HG03097 (cell line): ENCODE data around the gene LEKR1.

Source experiments
- ATAC-seq: cut with Tn5 transposase; IDR thresholded peaks from one replicate; pipeline ENCODE4 v1.9.1; 2021; ENCODE audit not compliant: unreplicated experiment, low FRiP score

Gene LEKR1

DNA sequence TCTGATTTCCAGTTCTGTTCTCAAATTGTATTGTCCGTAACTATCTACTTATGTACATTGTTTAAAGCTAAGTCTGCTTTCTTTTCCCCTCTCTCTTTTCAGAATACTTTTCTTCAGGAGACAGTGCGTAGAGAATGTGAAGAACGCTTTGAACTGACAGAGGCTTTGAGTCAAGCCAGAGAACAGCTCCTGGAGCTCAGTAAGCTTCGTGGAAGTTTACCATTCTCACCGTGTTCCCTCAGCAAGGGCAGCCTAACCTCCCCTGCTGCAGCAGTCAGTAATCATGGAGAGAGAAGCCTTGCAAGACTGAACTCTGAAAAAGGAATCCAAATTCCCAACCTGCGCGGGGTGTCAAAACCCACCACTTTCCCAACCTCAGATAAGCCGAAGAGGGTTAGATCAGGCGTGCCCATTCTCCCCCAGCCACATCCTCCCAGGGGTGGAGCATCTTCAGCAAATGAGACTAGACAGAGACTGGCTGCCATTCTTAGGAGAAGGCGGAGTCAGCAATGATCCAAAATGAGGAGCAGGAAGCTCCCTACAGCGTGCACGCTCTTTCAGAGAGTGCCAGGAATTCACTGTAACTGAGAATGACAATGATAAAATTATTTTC is 219.2 kb downstream of the LEKR1 start:
- no peak for ATAC-seq

DNA sequence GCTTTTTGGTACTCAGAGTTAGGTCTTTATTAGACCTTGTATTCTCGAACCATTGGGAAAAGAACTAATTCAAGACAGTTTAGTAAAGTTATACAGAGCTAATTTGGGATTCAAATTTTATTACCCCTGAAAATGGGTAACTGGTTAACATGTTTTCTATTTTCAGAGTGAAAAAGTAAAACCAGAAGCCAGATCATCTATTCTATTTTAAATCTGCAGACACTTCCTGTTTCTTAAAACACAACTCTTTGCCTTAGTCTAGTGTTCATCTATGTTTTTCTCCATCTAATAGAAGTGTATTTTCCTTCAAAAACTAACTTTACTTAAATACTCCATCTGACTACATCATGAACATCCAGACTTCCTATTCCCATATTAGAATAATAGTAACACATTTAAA is 220.4 kb downstream of the LEKR1 start:
- no peak for ATAC-seq

DNA sequence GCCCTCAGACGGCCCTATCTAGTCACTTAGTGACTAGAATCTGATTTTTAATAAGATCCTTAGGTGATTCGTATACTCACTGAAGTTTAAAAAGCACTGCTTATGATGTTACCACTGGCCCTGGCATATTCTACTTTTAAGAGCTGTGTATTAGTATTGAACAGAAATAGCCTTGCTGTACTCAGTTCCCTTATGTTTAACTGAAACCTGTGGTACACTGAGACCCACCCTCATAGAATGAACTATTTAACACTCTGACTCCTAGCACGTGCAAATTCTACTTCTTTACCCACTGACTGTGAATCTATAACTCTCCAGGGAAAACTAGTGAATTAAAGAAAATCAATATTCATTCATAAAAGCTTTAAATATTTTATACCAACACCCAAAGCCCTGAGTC is 224.9 kb downstream of the LEKR1 start:
- ATAC-seq, result no peak

GRCh38 chr3:157051591-157051990 is 225.4 kb downstream of the LEKR1 start:
- ATAC-seq, result no peak

DNA sequence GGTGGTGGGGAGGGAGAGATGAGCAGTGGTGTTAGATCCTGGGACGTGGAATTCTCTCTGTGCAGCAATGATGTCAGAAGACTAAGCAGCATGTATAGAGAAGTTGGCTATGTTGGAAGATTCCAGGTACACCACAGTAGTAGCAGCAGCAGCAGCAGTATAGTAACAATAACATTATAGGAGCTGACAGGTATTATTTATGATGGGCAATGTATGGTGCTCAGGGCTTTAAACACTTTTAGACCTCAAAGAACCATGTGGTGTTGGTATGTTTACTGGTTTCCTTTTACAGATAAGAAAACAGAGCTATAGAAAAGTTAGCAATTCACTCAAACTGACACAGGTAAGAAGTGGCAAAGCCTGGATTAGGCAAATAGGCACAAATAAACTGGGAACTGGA is 229.9 kb downstream of the LEKR1 start:
- ATAC-seq, result no peak

DNA sequence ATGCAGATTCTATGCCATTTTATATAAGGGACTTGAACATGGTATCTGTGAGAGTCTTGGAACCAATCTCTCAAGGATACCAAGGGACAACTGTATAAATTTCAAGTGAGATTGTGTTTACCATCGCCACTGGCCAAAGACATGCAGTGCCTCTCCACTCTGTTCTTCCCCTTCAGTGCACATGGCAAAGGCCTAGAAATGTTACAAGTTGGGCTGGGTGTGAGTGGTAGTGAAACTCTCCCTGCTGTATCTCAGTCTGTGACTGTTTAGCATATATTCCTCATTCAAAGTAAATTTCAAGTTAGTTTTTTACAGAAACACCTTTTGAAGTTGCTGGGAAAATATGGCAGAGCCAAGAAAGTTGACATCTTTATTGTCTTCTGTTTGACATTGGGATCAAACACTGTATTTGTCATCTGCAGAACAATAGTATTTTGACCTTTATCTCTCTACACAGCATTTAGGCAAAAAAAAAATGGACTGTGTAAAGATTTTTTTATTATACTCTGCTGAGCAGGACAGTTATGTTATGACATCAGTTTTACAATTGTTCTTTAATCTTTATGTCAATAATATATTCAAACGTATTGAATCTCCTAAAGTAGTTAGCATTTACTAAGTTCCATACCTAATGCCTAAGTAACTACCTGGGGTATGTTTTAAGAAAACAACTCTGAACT is 232.4 kb downstream of the LEKR1 start:
- ATAC-seq, result no peak

- no peak for ATAC-seq
Measured at GRCh38 chr3:157059181-157059580, 233.0 kb downstream of the LEKR1 start.

GRCh38 chr3:157059661-157060060 is 233.5 kb downstream of the LEKR1 start:
- ATAC-seq, result peak; percentile 51

DNA sequence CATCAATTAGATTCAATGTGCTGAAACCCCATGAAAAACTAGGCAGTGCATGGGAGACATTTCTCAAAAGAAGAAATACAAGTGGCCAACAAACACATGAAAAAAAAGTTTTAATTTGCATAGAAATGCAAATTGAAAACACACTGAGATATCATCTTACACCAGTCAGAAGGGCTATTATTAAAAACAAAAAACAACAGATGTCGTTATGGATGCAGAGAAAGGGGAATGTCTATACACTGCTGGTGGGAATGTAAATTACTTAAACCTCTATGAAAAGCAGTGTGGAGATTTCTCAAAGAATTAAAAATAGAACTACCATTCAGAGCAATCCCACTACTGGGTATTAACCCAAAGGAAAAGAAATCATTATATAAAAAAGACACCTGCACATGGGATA is 235.1 kb downstream of the LEKR1 start:
- no peak for ATAC-seq

- ATAC-seq, result no peak
Measured at GRCh38 chr3:157063469-157063868, 237.3 kb downstream of the LEKR1 start.

GRCh38 chr3:157063926-157064325 is 237.8 kb downstream of the LEKR1 start:
- ATAC-seq, result no peak

GRCh38 chr3:157064402-157064801 is 238.2 kb downstream of the LEKR1 start:
- peak; percentile 57 for ATAC-seq

DNA sequence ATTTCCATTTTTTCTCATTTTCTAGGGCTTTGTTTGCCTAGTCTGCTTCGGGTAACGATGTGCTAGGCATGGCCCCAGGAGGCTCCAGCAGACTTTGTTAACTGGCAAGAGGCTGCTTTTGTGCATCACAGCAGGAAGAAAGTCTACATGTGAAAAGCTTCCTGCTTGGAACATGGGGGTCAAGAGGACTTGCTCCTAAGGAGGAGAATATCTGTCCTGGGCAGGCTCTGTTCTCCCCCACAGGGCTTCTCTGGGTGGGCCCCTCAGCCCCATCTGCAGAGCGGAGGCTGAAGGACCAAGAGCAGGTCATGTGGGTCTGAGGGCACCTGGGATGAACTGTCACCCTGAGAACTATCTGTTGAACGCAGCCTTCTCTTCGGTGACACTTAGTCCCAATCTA is 239.0 kb downstream of the LEKR1 start:
- ATAC-seq, result no peak

GRCh38 chr3:157066335-157067098 is 240.4 kb downstream of the LEKR1 start:
- ATAC-seq, result no peak

DNA sequence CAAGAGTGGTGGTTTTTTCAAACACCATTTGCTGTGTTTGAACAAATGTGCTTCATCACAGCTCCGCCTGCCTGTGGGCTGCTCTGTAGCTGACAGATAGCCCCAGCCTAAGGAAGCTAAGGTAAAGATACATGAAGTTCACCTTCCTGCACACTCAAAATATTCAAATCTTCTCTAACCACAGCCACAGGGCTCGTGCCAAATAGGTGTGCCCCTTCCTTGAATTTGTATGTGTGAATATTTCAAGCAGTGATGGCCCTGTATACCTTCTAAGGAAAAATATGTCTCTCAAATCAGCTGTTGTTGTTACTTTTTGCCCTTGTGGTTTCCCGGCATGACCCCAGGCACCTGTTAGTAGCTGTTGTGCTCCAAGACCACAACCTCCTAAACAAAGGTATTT is 241.0 kb downstream of the LEKR1 start:
- no peak for ATAC-seq

- ATAC-seq, result no peak
Measured at GRCh38 chr3:157069406-157069805, 243.3 kb downstream of the LEKR1 start.

- ATAC-seq, result no peak
Measured at GRCh38 chr3:157069846-157070677, 243.9 kb downstream of the LEKR1 start.

- no peak for ATAC-seq
Measured at GRCh38 chr3:157070678-157070999, 244.5 kb downstream of the LEKR1 start.

DNA sequence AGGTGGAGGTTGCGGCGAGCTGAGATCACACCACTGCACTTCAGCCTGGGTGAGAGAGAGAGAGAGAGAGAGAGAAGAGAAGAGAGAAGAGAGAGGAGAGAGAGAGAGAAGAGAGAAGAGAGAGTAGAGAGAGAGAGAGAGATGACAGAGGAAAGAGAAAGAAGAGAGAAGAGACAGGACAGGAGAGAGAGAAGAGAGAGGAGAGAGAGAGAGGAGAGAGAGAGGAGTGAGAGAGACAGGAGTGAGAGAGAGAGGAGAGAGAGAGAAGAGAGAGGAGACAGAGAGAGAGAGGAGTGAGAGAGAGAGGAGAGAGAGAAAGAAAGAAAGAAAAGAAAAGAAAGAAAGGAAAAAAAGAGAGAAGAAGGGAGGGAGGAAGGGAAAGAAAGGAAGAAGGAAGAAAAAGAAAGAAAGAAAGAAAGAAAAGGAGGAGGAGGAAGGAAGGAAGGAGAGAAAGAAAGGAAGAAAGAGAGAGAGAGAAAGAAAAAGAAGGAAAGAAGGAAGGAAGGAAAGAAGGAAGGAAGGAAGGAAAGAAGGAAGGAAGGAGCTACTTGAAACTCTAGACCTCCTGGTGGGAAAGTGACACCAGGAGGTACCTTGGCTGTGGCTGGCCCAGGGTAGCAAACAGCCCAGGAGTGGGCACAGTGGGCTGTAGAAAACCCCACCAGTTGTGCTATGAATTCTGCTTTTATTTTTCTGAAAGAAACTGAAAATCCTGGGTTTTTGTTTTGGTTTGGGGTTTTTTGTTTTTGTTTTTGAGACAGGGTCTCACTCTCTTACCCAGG is 245.8 kb downstream of the LEKR1 start:
- no peak for ATAC-seq

GRCh38 chr3:157073810-157074209 is 247.7 kb downstream of the LEKR1 start:
- ATAC-seq, result no peak
